OCI-LY7 (cell line): ENCODE data around the gene ASCL5. TPM values are rescaled to one million over a fixed set of nuclear protein-coding genes. Genes with fewer than 3 reads are reported as not detected.

Experiments used
- BruUV-seq: library from RNA; stranded (reverse); fragments of 400-500 nt; replicated peaks from 2 replicates; lab custom pipeline; 2021; lab: Mats Ljungman, UMichigan
- CTCF ChIA-PET: fragments of 300-600 bp; sonication (Branson Sonifier 250); formaldehyde crosslinking; loops from one replicate; lab custom pipeline; 2022; ENCODE audit warnings: antibody characterized with exemption; ENCODE audit not compliant: unreplicated experiment; lab: Charles Lee
- POLR2A ChIA-PET: fragments of 300-600 bp; sonication (Branson Sonifier 250); formaldehyde crosslinking; loops from one replicate; lab custom pipeline; 2022; ENCODE audit warnings: antibody characterized with exemption; lab: Charles Lee
- DNase-seq: peaks from one replicate; pipeline ENCODE4 v3.0.0-alpha.2; 2015; ENCODE audit warnings: low spot score
- H2AFZ ChIP-seq: fragments of 200-600 bp; sonication (generic), shearing (Covaris generic); 2 replicates; pipeline ENCODE4 v1.6.1; 2014; ENCODE audit warnings: mild to moderate bottlenecking, antibody characterized with exemption, low read length, moderate library complexity
- H3K27ac ChIP-seq: fragments of 200-600 bp; sonication (generic); 2 replicates; pipeline ENCODE4 v1.5.1; 2014; ENCODE audit warnings: mixed run types, low read depth, mild to moderate bottlenecking, moderate library complexity, low read length, inconsistent platforms; ENCODE audit not compliant: poor library complexity, severe bottlenecking
- H3K36me3 ChIP-seq: fragments of 200-600 bp; sonication (generic); 2 replicates; pipeline ENCODE4 v1.6.1; 2014; ENCODE audit warnings: mild to moderate bottlenecking, antibody characterized with exemption, low read length, moderate library complexity, mixed read lengths; ENCODE audit not compliant: insufficient read depth
- H3K4me1 ChIP-seq: fragments of 200-600 bp; sonication (generic); 2 replicates; pipeline ENCODE4 v1.5.1; 2014; ENCODE audit warnings: mild to moderate bottlenecking, low read length; ENCODE audit not compliant: insufficient read depth, poor library complexity, severe bottlenecking
- H3K4me2 ChIP-seq: fragments of 200-600 bp; sonication (generic); 2 replicates; pipeline ENCODE4 v1.6.1; 2014; ENCODE audit warnings: mild to moderate bottlenecking, low read length
- H3K4me3 ChIP-seq: fragments of 200-600 bp; sonication (generic); 2 replicates; pipeline ENCODE4 v1.5.1; 2014; ENCODE audit warnings: mild to moderate bottlenecking, low read depth, low read length; ENCODE audit not compliant: poor library complexity, severe bottlenecking
- H3K79me2 ChIP-seq: fragments of 200-600 bp; sonication (generic); 2 replicates; pipeline ENCODE4 v1.6.1; 2016; ENCODE audit warnings: low read depth, mild to moderate bottlenecking, low read length, moderate library complexity, mixed read lengths; ENCODE audit not compliant: insufficient read depth
- H3K9me2 ChIP-seq: fragments of 200-600 bp; sonication (generic); 2 replicates; pipeline ENCODE4 v1.6.1; 2016; ENCODE audit warnings: mild to moderate bottlenecking, low read length, mixed read lengths; ENCODE audit not compliant: insufficient read depth
- H3K9me3 ChIP-seq: fragments of 200-600 bp; sonication (generic); 2 replicates; pipeline ENCODE4 v1.6.1; 2014; ENCODE audit warnings: mild to moderate bottlenecking, mixed run types, low read length, mixed read lengths
- H4K20me1 ChIP-seq: fragments of 200-600 bp; sonication (generic); 2 replicates; pipeline ENCODE4 v1.6.1; 2014; ENCODE audit warnings: mild to moderate bottlenecking, antibody characterized with exemption, low read length, moderate library complexity, mixed read lengths; ENCODE audit not compliant: insufficient read depth
- CTCF ChIP-seq: fragments of 200-600 bp; sonication (generic); conservative IDR thresholded peaks from 2 replicates; pipeline ENCODE4 v1.5.1; 2014; ENCODE audit warnings: mild to moderate bottlenecking, antibody characterized with exemption, low read length, moderate library complexity, mixed read lengths
- EZH2phosphoT487 ChIP-seq: fragments of 200-600 bp; sonication (generic); IDR thresholded peaks from 2 replicates; pipeline ENCODE4 v1.6.1; 2018; ENCODE audit warnings: low read depth, borderline replicate concordance, mild to moderate bottlenecking, mixed run types, antibody characterized with exemption, low read length, moderate library complexity, mixed read lengths
- intact Hi-C: fragments of 100-400 bp; cut with micrococcal nuclease; formaldehyde crosslinking; loops from one replicate; pipeline ENCODE4 v1.10.0; 2022; ENCODE audit not compliant: unreplicated experiment
- total RNA-seq, 2 experiments: library from RNA; depleted of rRNA in 1 of 2; stranded (reverse); fragments of >200 nt in 1 of 2; shearing (Covaris generic) in 1 of 2; gene quantifications; 2 replicates each; pipeline ENCODE4 v1.2.3, GENCODE V29; 2014 to 2022

ASCL5 gene
- total RNA-seq, 2 experiments from 2014 or later, result not detected

DNA sequence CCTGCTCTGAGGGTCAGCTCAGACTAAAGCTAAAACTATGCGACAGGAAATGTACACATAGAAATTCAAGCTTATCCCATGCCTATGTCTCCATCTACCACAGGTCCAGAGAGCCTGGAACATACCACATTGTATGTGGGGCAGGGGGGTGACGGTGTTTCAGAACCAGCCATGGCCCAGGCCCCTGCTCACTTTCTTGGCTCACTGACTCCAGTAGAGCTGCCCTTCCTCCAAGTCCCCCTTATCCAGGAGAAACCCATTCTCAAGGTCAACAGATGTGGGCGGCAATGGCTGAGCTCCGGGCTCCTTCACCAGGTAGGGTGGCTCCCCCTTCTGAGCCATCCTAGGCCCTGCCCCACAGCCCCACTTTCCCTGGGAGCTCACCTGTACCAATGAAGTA is 35.7 kb downstream of the ASCL5 start:
- TF ChIP-seq CTCF, result no peak
- no peak for TF ChIP-seq EZH2phosphoT487
- Histone ChIP-seq H4K20me1 (no peaks in the 10 kb centered on the region), H3K4me3 (no peak overlapping the region), H3K27ac (no peak overlapping the region), H3K36me3 (no peaks in the 10 kb centered on the region), H3K9me2 (no peaks in the 10 kb centered on the region), H2AFZ (no peak overlapping the region), H3K79me2 (no peaks in the 10 kb centered on the region), H3K4me1 (peaks cover 7% of the 10 kb centered on the region), H3K9me3 (no peaks in the 10 kb centered on the region), H3K4me2 (no peak overlapping the region)
- BruUV-seq, result no TSS peak
- CTCF ChIA-PET, result no interaction called here
- DNase-seq, result no peak
- intact Hi-C loops, result no loop called here
- POLR2A ChIA-PET, result interaction anchor here (0.6 kb wide), 2 partner anchors 9 to 20 kb away, joined by 3 to 5 read pairs; no protein-coding TSS in a partner anchor

- Histone ChIP-seq H3K4me1 (peaks cover under 1% of the 10 kb centered on the region), H3K9me2 (no peaks in the 10 kb centered on the region), H3K4me2 (no peak overlapping the region), H3K79me2 (no peaks in the 10 kb centered on the region), H3K4me3 (no peak overlapping the region), H3K9me3 (no peaks in the 10 kb centered on the region), H3K27ac (no peak overlapping the region), H3K36me3 (no peaks in the 10 kb centered on the region), H4K20me1 (no peaks in the 10 kb centered on the region), H2AFZ (no peak overlapping the region)
- intact Hi-C loops, result no loop called here
- POLR2A ChIA-PET, result no interaction called here
- DNase-seq, result no peak
- no peak for TF ChIP-seq EZH2phosphoT487
- no peak for TF ChIP-seq CTCF
- CTCF ChIA-PET, result no interaction called here
- no TSS peak for BruUV-seq
Observed at GRCh38 chr1:201090541-201090940, 36.4 kb downstream of the ASCL5 start.

DNA sequence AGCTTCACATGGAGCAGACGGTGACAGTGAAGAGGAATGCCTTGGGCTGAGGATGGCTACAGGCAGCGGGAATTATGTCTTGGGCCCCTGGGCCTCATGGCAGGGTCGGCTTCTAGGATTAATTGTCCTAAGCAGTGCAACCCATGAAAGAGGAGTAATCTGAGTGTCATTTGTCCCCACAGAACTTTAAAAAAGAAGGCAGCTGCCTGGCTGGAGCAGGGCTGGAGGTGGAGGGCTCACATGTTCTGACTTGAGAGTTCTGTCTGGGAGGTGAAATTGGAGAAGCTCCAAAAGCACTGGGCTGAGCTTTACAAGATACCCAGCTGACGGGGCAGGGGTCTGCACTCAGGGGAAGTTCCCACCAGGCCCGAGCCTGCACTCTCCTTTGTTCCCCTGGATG is 37.4 kb downstream of the ASCL5 start:
- POLR2A ChIA-PET, result interaction anchor here (1.2 kb wide), 1 partner anchor 58 kb away, joined by 3 read pairs; no protein-coding TSS in a partner anchor
- H3K9me3 ChIP-seq, result no peaks in the 10 kb centered on the region
- no peak overlapping the region for H3K4me3 ChIP-seq
- H3K4me1 ChIP-seq, result no peaks in the 10 kb centered on the region
- intact Hi-C loops, result loop anchor here (10.0 kb wide), 1 partner anchor 135 kb away; no protein-coding TSS in a partner anchor
- H3K4me2 ChIP-seq, result no peak overlapping the region
- no peak for TF ChIP-seq CTCF
- no peak for TF ChIP-seq EZH2phosphoT487
- no peak overlapping the region for H3K27ac ChIP-seq
- H2AFZ ChIP-seq, result no peak overlapping the region
- H3K9me2 ChIP-seq, result no peaks in the 10 kb centered on the region
- H4K20me1 ChIP-seq, result no peaks in the 10 kb centered on the region
- H3K79me2 ChIP-seq, result no peaks in the 10 kb centered on the region
- DNase-seq, result no peak
- BruUV-seq, result no TSS peak
- H3K36me3 ChIP-seq, result no peaks in the 10 kb centered on the region
- CTCF ChIA-PET, result no interaction called here
